NCI-H524 treated with DMSO at 0.1 percent for 48 hours (cell line): ENCODE results near the gene VRK3.
"Not testable (repeated sequence)": the region's sequence is repeated elsewhere in the genome, so short reads cannot be mapped to it uniquely, and the experiment has no call there.

Experiments
- DNase-seq: peaks from one replicate; lab custom pipeline; 2025; lab: John Stamatoyannopoulos, UW

The VRK3 gene

DNA sequence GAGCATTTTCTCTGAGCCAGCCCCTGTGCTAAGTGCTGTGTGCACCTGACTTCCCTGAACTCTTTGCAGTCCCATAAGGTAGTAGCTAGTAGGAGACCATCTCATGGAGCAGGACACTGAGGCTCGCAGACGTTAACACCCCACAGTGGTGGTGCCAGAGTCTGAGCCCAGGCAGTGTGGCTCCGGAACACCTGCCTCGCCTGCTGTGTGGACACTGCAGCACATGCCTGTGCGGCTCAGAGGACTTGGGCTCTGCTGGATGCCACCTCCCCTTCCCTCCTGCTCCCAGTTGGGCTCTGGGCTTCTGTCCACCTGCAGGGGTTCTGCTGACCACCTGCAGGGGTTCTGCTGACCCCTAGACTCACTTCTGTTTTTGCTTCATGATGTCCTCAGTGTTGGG lies 37.2 kb downstream of the VRK3 start:
- no peak for DNase-seq

DNA sequence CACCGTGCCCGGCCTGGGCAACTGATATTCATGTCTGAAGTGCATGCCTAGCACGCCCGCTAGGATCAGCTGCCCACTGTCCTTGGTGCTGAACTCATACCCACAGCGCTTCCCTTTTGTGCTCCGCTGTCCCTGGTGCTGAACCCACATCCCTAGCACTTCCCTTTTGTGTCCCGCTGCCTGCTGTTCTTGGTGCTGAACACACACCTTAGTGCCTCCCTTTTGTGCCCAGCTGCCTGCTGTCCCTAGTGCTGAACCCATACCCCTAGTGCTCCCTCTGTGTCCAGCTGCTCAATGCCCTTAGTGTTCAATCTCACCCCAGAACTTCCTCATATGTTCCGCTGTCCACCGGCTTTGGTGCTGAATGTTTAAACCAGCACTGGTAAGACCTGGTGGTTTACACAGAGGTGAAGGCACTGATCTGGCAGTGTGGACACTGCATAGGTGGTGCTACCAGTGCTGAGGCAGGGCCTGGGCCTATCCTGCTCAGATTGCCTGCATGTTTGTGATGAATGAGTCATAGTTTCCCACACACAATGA lies 37.9 kb downstream of the VRK3 start:
- DNase-seq = no peak

DNA sequence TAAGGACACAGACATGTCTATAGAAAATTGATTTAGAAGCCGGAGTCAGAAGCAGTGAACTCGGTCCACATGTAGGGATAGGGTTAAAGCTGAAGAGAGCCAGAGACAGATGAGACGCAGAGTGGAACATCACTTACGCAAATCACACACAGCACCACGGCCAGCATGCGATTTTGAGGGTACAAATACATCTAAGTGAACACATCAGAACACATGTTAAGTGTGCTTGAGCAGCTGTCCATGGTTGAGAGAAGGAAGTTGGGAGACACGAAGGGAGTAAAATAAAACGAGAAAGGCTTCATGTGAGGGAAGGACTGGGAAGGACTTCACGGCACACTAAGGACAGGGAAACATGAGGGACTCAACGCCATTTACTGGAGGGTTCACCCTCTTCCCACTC lies 38.8 kb downstream of the VRK3 start:
- DNase-seq = no peak

- DNase-seq = no peak
Observed at GRCh38 chr19:49985871-49986270, 39.3 kb downstream of the VRK3 start.

DNA sequence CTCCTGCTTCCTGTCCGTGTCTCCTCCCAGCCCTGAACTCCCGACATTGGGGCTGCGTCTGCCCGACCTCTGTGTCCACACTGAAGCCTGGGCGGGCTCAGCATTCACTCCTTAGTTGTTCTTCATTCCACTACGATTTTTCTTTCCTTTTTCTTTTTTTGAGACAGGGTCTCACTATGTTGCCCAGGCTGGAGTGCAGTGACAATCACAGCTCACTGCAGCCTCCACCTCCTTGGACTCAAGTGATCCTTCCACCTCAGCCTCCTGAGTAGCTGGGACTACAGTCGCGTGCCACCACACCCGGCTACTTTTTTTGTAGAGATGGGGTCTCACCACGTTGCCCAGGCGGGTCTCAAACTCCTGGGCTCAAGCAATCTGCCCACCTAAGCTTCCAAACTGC lies 40.7 kb downstream of the VRK3 start:
- no peak for DNase-seq

DNA sequence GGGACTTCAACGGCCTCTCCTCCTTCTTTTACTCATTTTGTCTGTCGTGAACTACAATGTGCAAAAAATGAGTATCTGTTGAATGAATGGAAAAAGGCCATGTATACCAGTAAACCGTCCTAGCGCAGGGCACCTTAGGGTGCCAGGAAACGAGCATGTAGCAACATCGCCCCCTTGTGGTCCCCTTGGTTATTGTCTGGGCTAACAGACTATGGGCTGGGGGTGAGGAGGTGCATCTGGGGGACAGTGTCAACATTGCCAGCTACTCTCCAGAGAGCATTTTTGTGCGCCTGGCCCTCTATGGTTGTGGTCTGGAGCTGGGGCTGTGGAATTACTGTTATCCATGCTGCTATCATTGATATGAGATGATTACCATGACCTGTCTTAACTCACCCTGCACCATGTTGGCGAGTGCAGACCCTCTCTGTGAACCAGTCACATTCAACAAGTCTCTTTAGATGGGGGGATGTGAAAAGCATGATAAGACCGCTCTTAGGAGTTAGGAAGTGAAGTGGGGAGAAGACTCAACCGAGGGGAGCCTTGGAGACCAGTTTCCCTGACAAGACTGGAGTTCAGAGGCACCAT lies 41.4 kb downstream of the VRK3 start:
- DNase-seq = no peak

DNA sequence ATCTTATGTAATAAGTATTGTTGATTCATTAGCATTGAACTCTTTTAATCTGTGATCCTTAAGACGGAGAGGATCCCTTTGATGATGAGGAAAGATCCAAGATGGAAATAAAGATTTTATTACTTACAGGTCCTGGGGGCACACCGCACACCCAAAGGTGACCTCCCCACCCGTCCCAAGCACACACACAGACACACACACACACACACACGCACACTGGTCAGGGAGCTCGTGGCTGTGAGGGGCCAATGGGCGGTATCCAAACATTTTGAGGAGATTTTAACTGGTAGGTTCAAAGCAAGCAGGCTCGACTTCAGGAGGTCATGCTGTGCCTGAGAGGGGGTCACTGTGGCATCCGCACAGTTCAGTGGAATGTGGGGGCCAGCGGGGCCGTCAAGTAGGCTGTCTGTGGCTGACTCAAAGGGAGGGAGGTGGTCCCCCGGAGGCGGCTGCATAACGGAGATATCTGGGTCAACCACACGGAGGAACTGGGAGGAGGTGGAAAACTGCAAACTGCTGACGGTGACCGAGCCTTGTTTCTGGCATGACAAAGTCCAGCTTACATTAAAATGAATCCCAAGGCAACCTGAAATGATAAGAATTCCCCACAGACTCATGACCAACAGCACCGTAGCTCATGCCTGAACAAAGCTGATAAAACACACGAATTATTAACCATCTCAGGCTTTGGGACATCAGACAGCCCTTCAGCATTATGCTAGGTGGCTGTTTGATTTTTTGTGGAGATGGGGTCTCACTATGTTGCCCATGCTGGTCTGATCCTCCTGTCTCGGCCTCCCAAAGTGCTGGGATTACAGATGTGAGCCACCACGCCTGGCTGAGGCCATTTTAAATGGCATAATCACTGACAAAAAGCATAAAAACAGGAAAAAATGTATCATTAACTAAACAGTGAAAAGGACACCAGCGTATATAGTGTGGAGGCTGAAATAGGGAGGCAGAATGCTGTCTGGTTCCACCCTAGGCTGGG lies 43.3 kb downstream of the VRK3 start:
- no peak for DNase-seq

- DNase-seq = no peak
Observed at GRCh38 chr19:49978324-49978723, 46.8 kb downstream of the VRK3 start.

GRCh38 chr19:49977881-49978280 lies 47.3 kb downstream of the VRK3 start:
- no peak for DNase-seq

DNA sequence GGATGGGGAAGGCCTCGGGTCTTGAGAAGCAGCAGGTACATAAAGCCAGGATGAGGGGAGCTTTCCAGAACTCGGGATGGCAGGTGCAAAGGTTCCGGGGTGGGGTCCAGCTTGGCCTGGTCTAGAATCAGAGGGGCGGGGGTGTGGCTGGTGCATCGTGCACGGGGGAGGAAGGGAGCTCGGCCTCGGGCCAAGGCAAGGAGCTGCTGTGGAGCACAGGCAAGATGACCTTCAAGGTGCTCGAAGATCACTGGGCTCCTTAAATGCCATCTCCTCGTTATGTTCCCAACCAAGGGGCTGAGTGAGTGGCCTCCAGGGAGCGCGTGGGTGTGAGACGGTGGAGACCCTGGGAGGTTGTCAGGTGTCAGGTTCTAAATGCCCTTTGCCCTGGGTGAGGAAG lies 48.1 kb downstream of the VRK3 start:
- DNase-seq = no peak

DNA sequence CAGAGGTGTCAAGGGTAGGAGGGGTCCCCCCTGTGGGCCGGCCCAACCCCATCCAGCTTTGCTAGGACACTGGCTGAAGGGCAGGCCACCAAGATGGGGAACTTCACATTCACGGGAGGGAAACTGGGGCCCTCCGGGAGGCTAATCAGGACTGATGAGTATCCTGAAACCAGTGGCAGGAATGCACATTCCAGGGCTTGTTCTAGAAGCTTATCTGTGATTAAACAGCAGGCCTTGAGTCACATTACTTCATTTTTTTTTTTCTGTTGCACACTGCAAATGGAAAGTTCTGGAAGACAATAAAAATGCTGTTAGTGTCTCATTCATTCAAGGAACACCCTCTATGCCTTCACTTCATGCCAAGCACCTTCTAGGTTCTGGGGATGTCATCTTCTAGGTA lies 48.7 kb downstream of the VRK3 start:
- no peak for DNase-seq

GRCh38 chr19:49975051-49975450 lies 50.1 kb downstream of the VRK3 start:
- no peak for DNase-seq

GRCh38 chr19:49973987-49974386 lies 51.2 kb downstream of the VRK3 start:
- no peak for DNase-seq

- DNase-seq = no peak
Observed at GRCh38 chr19:49972841-49973240, 52.3 kb downstream of the VRK3 start.

DNA sequence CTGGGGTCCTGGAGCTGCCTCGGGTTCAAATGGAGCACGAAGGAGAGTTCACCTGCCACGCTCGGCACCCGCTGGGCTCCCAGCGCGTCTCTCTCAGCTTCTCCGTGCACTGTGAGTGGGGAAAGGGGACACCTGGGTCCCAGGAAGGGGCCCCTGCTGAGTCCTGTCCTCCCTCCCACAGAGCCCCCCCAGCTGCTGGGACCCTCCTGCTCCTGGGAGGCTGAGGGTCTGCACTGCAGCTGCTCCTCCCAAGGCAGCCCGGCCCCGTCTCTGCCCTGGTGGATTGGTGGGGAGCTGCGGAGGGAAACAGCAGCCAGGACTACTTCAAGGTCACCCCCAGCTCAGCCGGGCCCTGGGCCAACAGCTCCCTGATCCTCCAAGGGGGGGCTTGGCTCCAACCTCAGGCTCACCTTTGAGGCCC lies 53.2 kb downstream of the VRK3 start:
- no peak for DNase-seq

DNA sequence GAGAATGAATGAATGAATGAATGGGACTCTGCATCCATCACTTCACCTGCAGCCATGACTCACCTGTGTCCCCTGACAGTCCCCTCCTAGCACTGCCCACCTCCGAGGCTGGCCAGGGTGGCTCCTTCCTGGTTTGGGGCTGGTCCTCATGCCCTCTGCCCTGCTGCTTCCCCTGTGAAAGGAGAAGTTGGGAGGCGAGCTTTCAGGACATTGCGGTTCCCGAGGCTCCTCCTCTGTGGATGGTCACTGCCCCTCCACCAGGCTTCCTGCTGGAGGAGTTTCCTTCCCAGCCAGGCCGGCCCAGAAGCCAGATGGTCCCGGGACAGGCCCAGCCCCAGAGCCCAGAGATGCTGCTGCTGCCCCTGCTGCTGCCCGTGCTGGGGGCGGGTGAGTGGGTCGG lies 55.8 kb downstream of the VRK3 start:
- not testable (repeated sequence) for DNase-seq

DNA sequence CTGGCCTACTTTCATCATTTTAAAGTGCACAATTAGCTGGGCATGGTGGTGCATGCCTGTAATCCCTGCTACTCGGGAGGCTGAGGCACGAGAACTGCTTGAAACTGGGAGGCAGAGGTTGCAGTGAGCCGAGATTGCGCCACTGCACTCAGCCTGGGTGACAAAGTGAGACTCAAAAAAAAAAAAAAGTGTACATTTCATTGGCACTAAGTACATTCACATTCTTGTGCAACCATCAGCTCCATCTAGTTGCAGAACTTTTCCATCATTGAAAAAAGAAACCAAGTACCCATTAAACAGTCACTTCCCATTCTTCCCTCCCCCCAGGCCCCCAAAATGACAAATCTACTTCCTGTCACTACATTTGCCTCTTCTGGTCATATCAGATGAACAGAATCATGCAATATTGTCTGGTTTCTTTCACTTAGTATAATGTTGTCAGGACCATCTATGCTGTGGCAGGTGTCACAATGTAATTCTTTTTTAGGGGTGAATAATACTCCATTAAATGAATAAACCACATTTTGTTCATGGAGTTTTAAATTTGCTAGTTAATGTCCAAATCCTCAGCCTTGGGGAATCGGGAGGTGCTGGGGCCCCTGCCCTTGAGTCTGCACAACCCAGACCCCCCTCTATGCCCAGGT lies 56.8 kb downstream of the VRK3 start:
- DNase-seq = no peak

DNA sequence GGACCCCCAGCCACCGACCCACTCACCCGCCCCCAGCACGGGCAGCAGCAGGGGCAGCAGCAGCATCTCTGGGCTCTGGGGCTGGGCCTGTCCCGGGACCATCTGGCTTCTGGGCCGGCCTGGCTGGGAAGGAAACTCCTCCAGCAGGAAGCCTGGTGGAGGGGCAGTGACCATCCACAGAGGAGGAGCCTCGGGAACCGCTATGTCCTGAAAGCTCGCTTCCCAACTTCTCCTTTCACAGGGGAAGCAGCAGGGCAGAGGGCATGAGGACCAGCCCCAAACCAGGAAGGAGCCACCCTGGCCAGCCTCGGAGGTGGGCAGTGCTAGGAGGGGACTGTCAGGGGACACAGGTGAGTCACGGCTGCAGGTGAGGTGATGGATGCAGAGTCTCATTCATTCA lies 64.2 kb downstream of the VRK3 start, which contains the start of gene SIGLEC11:
TSS of gene SIGLEC11 (minus strand) at position 193 of the 400 bp plus-strand sequence. CDS start at position 102, 91 bp downstream.
- DNase-seq = not testable (repeated sequence)

DNA sequence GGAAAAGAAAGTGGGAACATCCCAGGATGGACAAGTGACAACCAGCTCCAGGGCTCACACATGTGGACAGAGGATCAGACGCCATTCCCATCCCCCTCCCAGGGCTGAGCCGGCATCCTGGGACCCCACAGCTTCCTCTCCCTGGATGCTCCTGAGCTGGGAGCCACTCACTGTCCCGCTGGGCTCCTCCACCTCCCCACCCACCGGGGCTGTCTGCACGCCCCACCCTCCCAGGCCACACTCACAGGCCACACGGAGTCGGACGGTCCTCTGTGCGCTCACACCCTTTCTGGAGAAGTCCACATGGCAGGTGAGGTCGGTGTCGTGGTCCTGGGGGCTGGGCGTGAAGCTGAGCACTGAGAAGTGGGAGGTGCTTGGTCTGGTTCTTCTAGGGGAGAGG lies 65.3 kb downstream of the VRK3 start:
- DNase-seq = not testable (repeated sequence)

GRCh38 chr19:49958596-49958995 lies 66.6 kb downstream of the VRK3 start:
- DNase-seq = not testable (repeated sequence)

DNA sequence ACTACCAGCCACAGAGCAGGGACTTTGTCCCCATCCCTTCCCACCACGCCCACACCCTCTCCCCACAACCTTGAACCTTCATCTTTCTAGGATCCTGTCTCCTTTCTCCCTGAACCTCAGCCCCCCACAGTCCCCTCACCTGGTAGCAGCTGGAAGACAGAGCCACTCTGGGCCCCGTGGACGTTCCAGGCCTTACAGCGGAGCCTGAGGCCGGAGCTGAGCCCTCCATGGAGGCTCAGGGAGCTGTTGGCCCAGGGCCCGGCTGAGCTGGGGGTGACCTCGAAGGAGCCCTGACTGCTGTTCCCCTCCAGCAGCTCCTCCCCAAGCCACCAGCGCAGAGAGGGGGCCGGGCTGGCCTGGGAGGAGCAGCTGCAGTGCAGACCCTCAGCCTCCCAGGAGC lies 67.0 kb downstream of the VRK3 start:
- not testable (repeated sequence) for DNase-seq

GRCh38 chr19:49957262-49957915 lies 67.8 kb downstream of the VRK3 start:
- DNase-seq = no peak
